Left renal cortex interstitium (tissue), 4 donors: ENCODE results near the gene PPIH. TPM values are rescaled to one million over a fixed set of nuclear protein-coding genes. Genes with fewer than 3 reads are reported as not detected.
A peak's percentile ranks its signal among the peaks of the same experiment; 100 is the strongest.
"Not testable (repeated sequence)": the region's sequence is repeated elsewhere in the genome, so short reads cannot be mapped to it uniquely, and the experiment has no call there.

Experiments used
- DNase-seq, 4 donors: peaks; one replicate each; pipeline ENCODE4 v3.0.0-alpha.2; 2013; ENCODE audit warnings: low read depth in 4 of 4, low spot score in 2 of 4, missing footprints in 1 of 4
- polyA plus RNA-seq, 4 donors: library from polyadenylated mRNA; unstranded; fragments of 120-200 nt; gene quantifications; one replicate each; pipeline ENCODE4 v1.2.1, GENCODE V29; 2013; ENCODE audit not compliant: insufficient read length in 4 of 4

Gene PPIH
- polyA plus RNA-seq, 4 donors, result 57.4 to 59.5 (median 58.1) TPM

- DNase-seq, result peak; percentile 95 to 98 (median 96)
Measured at GRCh38 chr1:42681741-42682483, 23.7 kb downstream of the PPIH start, which contains the start of gene YBX1. Gene YBX1 (plus strand): TSS chr1:42682418. CDS start chr1:42682566, 148 bp downstream.

- DNase-seq, result not testable (repeated sequence)
Measured at GRCh38 chr1:42682484-42682738, 24.2 kb downstream of the PPIH start.

- no peak for DNase-seq
Measured at GRCh38 chr1:42682739-42683531, 24.7 kb downstream of the PPIH start.

GRCh38 chr1:42684139-42684538 lies 25.9 kb downstream of the PPIH start:
- no peak for DNase-seq

GRCh38 chr1:42686418-42686817 lies 28.2 kb downstream of the PPIH start:
- no peak for DNase-seq

GRCh38 chr1:42689912-42690311 lies 31.7 kb downstream of the PPIH start:
- no peak for DNase-seq

- DNase-seq, result no peak
Measured at GRCh38 chr1:42690477-42691156, 32.4 kb downstream of the PPIH start.

- no peak for DNase-seq
Measured at GRCh38 chr1:42691157-42691498, 32.9 kb downstream of the PPIH start.

- no peak for DNase-seq
Measured at GRCh38 chr1:42692461-42692860, 34.2 kb downstream of the PPIH start.

GRCh38 chr1:42692911-42693310 lies 34.7 kb downstream of the PPIH start:
- no peak for DNase-seq

GRCh38 chr1:42698081-42698813 lies 40.0 kb downstream of the PPIH start:
- no peak for DNase-seq

GRCh38 chr1:42700006-42700405 lies 41.8 kb downstream of the PPIH start:
- DNase-seq, result no peak

GRCh38 chr1:42703888-42704464 lies 45.8 kb downstream of the PPIH start:
- DNase-seq, result no peak

- not testable (repeated sequence) for DNase-seq
Measured at GRCh38 chr1:42712808-42713207, 54.6 kb downstream of the PPIH start.

GRCh38 chr1:42713293-42713692 lies 55.1 kb downstream of the PPIH start:
- DNase-seq, result no peak

- DNase-seq, result not testable (repeated sequence)
Measured at GRCh38 chr1:42714441-42714840, 56.2 kb downstream of the PPIH start.

- DNase-seq, result no peak
Measured at GRCh38 chr1:42720868-42721267, 62.6 kb downstream of the PPIH start.

GRCh38 chr1:42721926-42722325 lies 63.7 kb downstream of the PPIH start:
- DNase-seq, result no peak

GRCh38 chr1:42722403-42722802 lies 64.2 kb downstream of the PPIH start:
- not testable (repeated sequence) for DNase-seq

GRCh38 chr1:42723511-42723910 lies 65.3 kb downstream of the PPIH start:
- no peak for DNase-seq

GRCh38 chr1:42725820-42726219 lies 67.6 kb downstream of the PPIH start:
- not testable (repeated sequence) for DNase-seq
